H1 (cell line): ENCODE measurements around the gene FSIP1. TPM values are rescaled to one million over a fixed set of nuclear protein-coding genes. Genes with fewer than 3 reads are reported as not detected.
A peak's percentile ranks its signal among the peaks of the same experiment; 100 is the strongest.

Experiments used
- CTCF ChIA-PET: fragments of 300-600 bp; sonication (Branson Sonifier 250); formaldehyde crosslinking; loops from one replicate; lab custom pipeline; 2021; ENCODE audit not compliant: partially characterized antibody; lab: Charles Lee
- POLR2A ChIA-PET: fragments of 300-600 bp; sonication (Branson Sonifier 250); formaldehyde crosslinking; loops from one replicate; lab custom pipeline; 2021; ENCODE audit warnings: inconsistent platforms; ENCODE audit not compliant: partially characterized antibody; lab: Charles Lee
- DNase-seq, 2 experiments: peaks; one replicate each; pipeline versions ENCODE4 v3.0.0 to v3.0.0-alpha.2; 2010 to 2022; ENCODE audit warnings: low spot score in 2 of 2, low read depth in 1 of 2, mixed read lengths in 1 of 2
- FAIRE-seq: peaks from 2 replicates; lab custom pipeline; 2011; peaks lifted over from hg19 to GRCh38; lab: Jason Lieb, UNC
- H2AFZ ChIP-seq: 2 replicates; pipeline ENCODE4 v1.8.1; 2012; ENCODE audit warnings: low read length, inconsistent platforms
- H2AK5ac ChIP-seq: 2 replicates; pipeline ENCODE4 v1.6.1; 2013; ENCODE audit warnings: low read depth, low read length
- H2BK120ac ChIP-seq: replicated peaks from 2 replicates; pipeline ENCODE3; 2013; ENCODE audit warnings: low read depth, low read length, inconsistent platforms
- H2BK12ac ChIP-seq: 2 replicates; pipeline ENCODE4 v1.6.1; 2013; ENCODE audit warnings: low read depth, low read length
- H2BK15ac ChIP-seq: 2 replicates; pipeline ENCODE4 v1.6.1; 2013; ENCODE audit warnings: low read length
- H2BK20ac ChIP-seq: 2 replicates; pipeline ENCODE4 v1.6.1; 2013; ENCODE audit warnings: low read length
- H2BK5ac ChIP-seq: 2 replicates; pipeline ENCODE4 v1.6.1; 2013; ENCODE audit warnings: low read depth, low read length
- H3K14ac ChIP-seq: 2 replicates; pipeline ENCODE4 v1.6.1; 2013; ENCODE audit warnings: inconsistent platforms; ENCODE audit not compliant: insufficient read length
- H3K18ac ChIP-seq: 2 replicates; pipeline ENCODE4 v1.6.1; 2013; ENCODE audit warnings: low read length; ENCODE audit errors: extremely low read depth
- H3K23ac ChIP-seq: 2 replicates; pipeline ENCODE4 v1.6.1; 2013; ENCODE audit warnings: inconsistent platforms; ENCODE audit not compliant: insufficient read length
- H3K23me2 ChIP-seq: 2 replicates; pipeline ENCODE4 v1.6.1; 2013; ENCODE audit warnings: low read depth, low read length
- H3K27ac ChIP-seq: 2 replicates; pipeline ENCODE4 v1.6.1; 2011; ENCODE audit warnings: low read depth, low read length, inconsistent platforms
- H3K27me3 ChIP-seq, 4 experiments: replicated peaks in 1 of 4; 1 replicate in 1 of 4; 2 replicates in 3 of 4; pipeline versions ENCODE4 v1.6.1 to v1.8.1; 2011 to 2013; ENCODE audit warnings: low read length in 3 of 4, mild to moderate bottlenecking in 3 of 4, inconsistent platforms in 2 of 4, mixed read lengths in 2 of 4, moderate library complexity in 1 of 4; ENCODE audit not compliant: control insufficient read depth in 3 of 4, insufficient read depth in 3 of 4; ENCODE audit errors: extremely low read depth in 1 of 4
- H3K36me3 ChIP-seq, 4 experiments: 2 replicates each; pipeline versions ENCODE4 v1.6.1 to v1.8.1; 2011 to 2013; ENCODE audit warnings: mild to moderate bottlenecking in 4 of 4, low read length in 3 of 4, moderate library complexity in 2 of 4, control low read depth in 1 of 4, inconsistent platforms in 1 of 4; ENCODE audit not compliant: insufficient read depth in 4 of 4, control insufficient read depth in 2 of 4
- H3K4ac ChIP-seq: replicated peaks from 2 replicates; pipeline ENCODE3; 2013; ENCODE audit warnings: low read length, low read depth, mixed read lengths, inconsistent platforms; ENCODE audit not compliant: insufficient read length
- H3K4me1 ChIP-seq, 4 experiments: replicated peaks in 1 of 4; 1 replicate in 1 of 4; 2 replicates in 3 of 4; pipeline versions ENCODE4 v1.6.1 to v1.8.1; 2011 to 2013; ENCODE audit warnings: low read length in 3 of 4, inconsistent platforms in 2 of 4, mixed read lengths in 1 of 4; ENCODE audit not compliant: insufficient read depth in 4 of 4, control insufficient read depth in 3 of 4
- H3K4me2 ChIP-seq, 2 experiments: 2 replicates each; pipeline versions ENCODE4 v1.6.1 to v1.8.1; 2011 to 2013; ENCODE audit warnings: low read depth in 2 of 2, low read length in 2 of 2, control low read depth in 1 of 2, inconsistent platforms in 1 of 2, mild to moderate bottlenecking in 1 of 2; ENCODE audit not compliant: insufficient read depth in 1 of 2
- H3K4me3 ChIP-seq, 4 experiments: fragments of 200-600, 300-600 bp in 1 of 4; sonication (generic), shearing (Covaris generic), sonication (Bioruptor Twin) in 1 of 4; 2 replicates each; pipeline versions ENCODE4 v1.5.1 to v1.8.1; 2011 to 2016; ENCODE audit warnings: low read length in 4 of 4, low read depth in 3 of 4, control low read depth in 2 of 4, inconsistent platforms in 2 of 4, mild to moderate bottlenecking in 2 of 4, mixed read lengths in 1 of 4, moderate library complexity in 1 of 4; ENCODE audit not compliant: insufficient read depth in 2 of 4; ENCODE audit errors: extremely low read depth in 1 of 4
- H3K56ac ChIP-seq: replicated peaks from 2 replicates; pipeline ENCODE3; 2013; ENCODE audit warnings: low read depth, mild to moderate bottlenecking, mixed read lengths, low read length, inconsistent platforms; ENCODE audit not compliant: insufficient read length
- H3K79me1 ChIP-seq: 2 replicates; pipeline ENCODE4 v1.6.1; 2013; ENCODE audit warnings: low read depth, low read length, control low read depth
- H3K79me2 ChIP-seq, 2 experiments: 2 replicates each; pipeline versions ENCODE4 v1.6.1 to v1.8.1; 2012 to 2013; ENCODE audit warnings: low read length in 2 of 2, mild to moderate bottlenecking in 2 of 2, inconsistent platforms in 1 of 2; ENCODE audit not compliant: insufficient read depth in 2 of 2, control insufficient read depth in 1 of 2
- H3K9ac ChIP-seq, 4 experiments: replicated peaks in 1 of 4; 1 replicate in 1 of 4; 2 replicates in 3 of 4; pipeline versions ENCODE4 v1.6.1 to v1.8.1; 2011 to 2013; ENCODE audit warnings: low read depth in 3 of 4, low read length in 3 of 4, control low read depth in 2 of 4, mild to moderate bottlenecking in 2 of 4, moderate library complexity in 2 of 4, inconsistent platforms in 1 of 4; ENCODE audit errors: extremely low read depth in 1 of 4
- H3K9me3 ChIP-seq, 2 experiments: 2 replicates each; pipeline versions ENCODE4 v1.6.1 to v1.8.1; 2012 to 2013; ENCODE audit warnings: mild to moderate bottlenecking in 2 of 2, moderate library complexity in 2 of 2, control low read depth in 1 of 2, inconsistent platforms in 1 of 2, low read depth in 1 of 2, low read length in 1 of 2, mixed read lengths in 1 of 2; ENCODE audit not compliant: insufficient read depth in 2 of 2
- H4K20me1 ChIP-seq, 2 experiments: replicated peaks in 1 of 2; 2 replicates each; pipeline versions ENCODE3 to v1.8.1; 2011 to 2013; ENCODE audit warnings: inconsistent platforms in 2 of 2, low read length in 2 of 2, mild to moderate bottlenecking in 1 of 2; ENCODE audit not compliant: insufficient read depth in 2 of 2, control insufficient read depth in 1 of 2
- H4K5ac ChIP-seq: 2 replicates; pipeline ENCODE4 v1.6.1; 2013; ENCODE audit warnings: low read length, low read depth, mixed read lengths, inconsistent platforms; ENCODE audit not compliant: insufficient read length
- H4K8ac ChIP-seq: 2 replicates; pipeline ENCODE4 v1.8.0; 2013; ENCODE audit warnings: mild to moderate bottlenecking, moderate library complexity, low read length, inconsistent platforms; ENCODE audit not compliant: insufficient read depth; ENCODE audit errors: extremely low read depth
- H4K91ac ChIP-seq: replicated peaks from 2 replicates; pipeline ENCODE3; 2013; ENCODE audit warnings: low read length, mixed read lengths, inconsistent platforms; ENCODE audit not compliant: insufficient read length
- SIX5 ChIP-seq: IDR thresholded peaks from 2 replicates; pipeline ENCODE4 v1.6.1; 2011; ENCODE audit warnings: mild to moderate bottlenecking, low read depth, low read length
- SUZ12 ChIP-seq: fragments of 200-600 bp; sonication (generic); IDR thresholded peaks from 2 replicates; pipeline ENCODE4 v1.6.1; 2012; ENCODE audit warnings: mild to moderate bottlenecking, inconsistent platforms, low read length, moderate library complexity, mixed read lengths
- TCF12 ChIP-seq: IDR thresholded peaks from 2 replicates; pipeline ENCODE4 v1.6.1; 2011; ENCODE audit warnings: low read depth, mild to moderate bottlenecking, low read length
- WGBS, 2 experiments: shearing (Covaris generic) in 1 of 2; methylation state at CpG; one replicate each; pipeline versions ENCODE4 v1.1.6 to v1.1.7; 2013 to 2015; ENCODE audit warnings: low lambda C conversion rate in 2 of 2, mixed read lengths in 2 of 2, inconsistent platforms in 1 of 2, low coverage in 1 of 2, missing lambda C conversion rate in 1 of 2; ENCODE audit not compliant: insufficient replicate concordance in 2 of 2, insufficient coverage in 1 of 2, insufficient read length in 1 of 2; ENCODE audit errors: extremely low coverage in 1 of 2, missing lambda C conversion rate in 1 of 2; 5-methylcytosine and 5-hydroxymethylcytosine counted together
- polyA plus RNA-seq, 7 experiments: library from polyadenylated mRNA; depleted of rRNA in 3 of 7; stranded (reverse) in 5 of 7; unstranded in 2 of 7; fragments of >200 nt in 5 of 7; fragments of 200-250 nt in 2 of 7; gene quantifications; 1 replicate in 5 of 7; 2 replicates in 1 of 7; 4 replicates in 1 of 7; pipeline versions ENCODE4 v1.2.1 to v1.2.3, GENCODE V29; 2011 to 2013; ENCODE audit warnings: missing spikeins in 2 of 7, mixed read lengths in 2 of 7
- total RNA-seq: library from RNA; stranded (reverse); fragmentation: NEBNext Ultra II Directional; extraction: Animal tissue kit (Norgen Biotek cat#: 25700); gene quantifications from 2 replicates; pipeline ENCODE4 v1.2.1, GENCODE V29; 2021

FSIP1 gene
- total and polyA plus RNA-seq, 2 of the 8 experiments (the other 6 are each of a cell fraction or from before 2014, with no cell fraction given) = 0.18 to 1.3 TPM

DNA sequence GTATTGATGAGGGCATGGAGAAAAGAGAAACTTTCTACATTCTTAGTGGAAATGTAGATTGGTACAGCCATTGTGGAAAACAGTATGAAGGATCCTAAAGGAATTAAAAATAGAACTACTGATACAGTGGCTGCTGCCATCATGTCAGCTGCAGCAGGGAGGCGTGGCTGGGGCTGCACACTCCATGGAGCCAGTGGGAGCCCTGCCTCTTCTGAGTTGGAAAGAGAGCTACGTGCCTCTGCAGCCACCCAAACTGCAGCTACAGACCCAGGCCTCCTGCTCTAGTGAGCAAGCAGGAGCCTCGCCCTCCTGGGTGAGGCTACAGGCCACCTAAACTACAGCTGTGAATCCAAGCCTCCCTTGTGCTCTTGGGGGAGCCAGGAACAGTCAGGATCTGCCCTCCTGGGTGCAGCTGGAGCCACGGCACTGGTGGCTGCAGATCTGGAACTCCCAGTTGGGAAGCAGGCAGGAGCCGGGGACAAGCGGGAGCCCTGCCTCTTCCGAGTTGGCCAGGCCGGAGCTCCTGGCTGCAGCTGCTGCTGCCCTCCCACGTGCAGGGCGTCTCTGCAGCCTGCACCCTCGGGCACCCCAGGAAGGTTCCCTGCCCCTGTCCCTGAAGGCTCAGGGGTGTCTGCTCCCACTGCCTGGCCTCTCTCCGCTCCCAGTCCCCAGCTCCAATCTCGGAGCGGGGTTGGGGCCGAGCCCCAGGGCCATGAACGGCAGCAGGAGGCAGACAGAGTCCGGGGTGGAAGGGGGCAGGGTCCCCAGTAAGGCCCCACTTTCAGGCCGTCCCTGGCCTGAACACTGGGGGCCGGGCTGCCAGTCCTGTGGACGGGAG is 137.3 kb downstream of the FSIP1 start:
- no peaks in the 10 kb centered on the region for H3K36me3 ChIP-seq
- no peak overlapping the region for H3K4me3 ChIP-seq
- H3K4ac ChIP-seq = no peak overlapping the region
- H3K9me3 ChIP-seq = no peaks in the 10 kb centered on the region
- no peak overlapping the region for H2BK15ac ChIP-seq
- H3K79me1 ChIP-seq = no peaks in the 10 kb centered on the region
- no peak overlapping the region for H3K27ac ChIP-seq
- H2BK20ac ChIP-seq = peak overlapping the region; percentile 74; the same call in 1 of the 2 replicates
- no peak overlapping the region for H3K14ac ChIP-seq
- no peak overlapping the region for H3K56ac ChIP-seq
- H4K8ac ChIP-seq = 0 out of 2 replicates have a peak overlapping the region, but pooled peaks have one; percentile 77
- peak overlapping the region; percentile 82; the same call in 1 of the 2 replicates for H2AFZ ChIP-seq
- no peak overlapping the region for H3K9ac ChIP-seq
- no peaks in the 10 kb centered on the region for H3K27me3 ChIP-seq
- H3K4me1 ChIP-seq = peaks cover 0 to 7% (median 3%) of the 10 kb centered on the region in 4 experiments; a peak in 4 of 7 replicates
- no peak overlapping the region for H3K23ac ChIP-seq
- no peak for TF ChIP-seq SIX5
- no peak for TF ChIP-seq SUZ12
- no peak for TF ChIP-seq TCF12
- H2BK5ac ChIP-seq = no peak overlapping the region
- 91% methylated on average over 15 of the region's 20 CpGs; no CpG with 5 or more reads in 1 of the 2 experiments for WGBS, 2 experiments
- FAIRE-seq (no peak), DNase-seq (no peak)
- no peak overlapping the region for H4K5ac ChIP-seq
- H2AK5ac ChIP-seq = no peak overlapping the region
- no peak overlapping the region for H3K4me2 ChIP-seq
- no peak overlapping the region for H2BK12ac ChIP-seq
- ChIA-PET POLR2A (interaction anchor here (0.7 to 1.6 kb wide), 4 partner anchors 9 to 289 kb away, joined by 3 to 9 read pairs (median 5); partner anchors contain the start of gene THBS1), CTCF (interaction anchor here (0.6 to 2.7 kb wide), 11 partner anchors 10 to 123 kb away, joined by 3 to 12 read pairs (median 3); no protein-coding TSS in a partner anchor)
- H2BK120ac ChIP-seq = no peak overlapping the region
- no peaks in the 10 kb centered on the region for H3K79me2 ChIP-seq
- H4K91ac ChIP-seq = no peak overlapping the region
- H3K18ac ChIP-seq = no peak overlapping the region
- no peaks in the 10 kb centered on the region for H3K23me2 ChIP-seq
- no peaks in the 10 kb centered on the region for H4K20me1 ChIP-seq
